GM18873 (cell line): ENCODE results near the gene MTMR2.

ENCODE experiments used
- ATAC-seq: cut with Tn5 transposase; IDR thresholded peaks from one replicate; pipeline ENCODE4 v1.9.1; 2021; ENCODE audit warnings: mild to moderate bottlenecking, moderate library complexity, moderate number of reproducible peaks; ENCODE audit not compliant: unreplicated experiment, low FRiP score

MTMR2 gene

DNA sequence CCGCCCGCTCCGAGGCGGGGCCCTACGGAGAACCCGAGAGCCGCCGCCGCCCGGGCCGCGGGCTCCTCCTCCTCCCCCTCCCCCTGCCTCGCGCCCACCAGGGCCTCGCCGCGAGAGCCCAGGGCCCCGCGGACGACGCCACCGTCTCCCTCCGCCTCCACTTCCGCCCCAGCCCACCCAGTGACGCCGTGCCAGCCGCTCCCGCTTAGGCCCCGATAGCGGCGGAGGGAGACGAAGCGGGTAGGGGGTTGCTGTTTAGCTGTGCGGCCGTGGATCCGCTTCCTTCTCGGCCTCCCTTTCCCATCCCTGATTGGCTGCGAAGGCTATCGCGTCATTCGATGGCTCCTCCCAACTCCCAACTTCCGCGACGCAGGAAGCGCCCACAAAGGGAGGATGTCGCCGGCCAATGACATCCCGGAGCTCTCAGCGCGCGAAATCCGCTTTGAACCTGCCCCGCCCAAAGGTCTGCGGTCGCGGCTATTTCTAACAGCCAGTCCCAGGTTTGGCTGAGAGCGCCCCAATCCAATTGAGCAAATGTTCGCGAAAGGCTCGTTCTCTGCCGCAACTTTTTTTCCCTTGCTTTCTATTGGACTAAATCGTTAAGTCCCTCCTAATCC, 134.3 kb downstream of the MTMR2 start, which contains the start of gene FAM76B:
FAM76B (minus strand) TSS at position 277 of the 617 bp plus-strand sequence. CDS start 304 bp downstream, outside the sequence.
- ATAC-seq: peak; percentile 71

DNA sequence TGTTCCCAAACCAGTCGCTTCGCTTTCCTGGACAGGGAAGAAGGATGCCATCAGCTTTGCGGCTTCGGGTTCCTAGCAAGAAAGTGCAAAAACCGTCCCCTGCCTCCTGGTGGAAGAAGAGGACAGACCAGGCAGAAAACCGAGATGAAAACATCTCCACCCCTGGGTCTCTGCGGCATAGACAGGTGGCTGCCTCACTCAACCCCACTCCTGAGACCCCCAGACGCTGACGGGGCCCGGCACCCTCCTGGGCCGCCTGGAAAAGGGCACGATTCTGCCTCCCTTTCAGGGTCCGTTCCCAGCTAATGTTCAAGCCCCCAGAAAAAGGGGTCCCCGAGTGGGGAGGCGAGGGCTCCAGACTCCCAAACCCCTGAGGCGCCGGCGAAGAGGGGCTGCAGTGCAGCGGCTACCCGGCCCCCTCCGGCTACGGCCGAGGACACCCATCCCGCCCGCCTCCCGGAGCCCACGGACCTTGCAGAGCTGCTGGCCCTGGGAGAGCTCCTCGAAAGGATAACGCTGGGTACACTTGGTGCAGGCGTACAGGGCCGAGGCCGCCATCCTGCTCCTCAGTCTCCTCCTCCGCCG, 134.9 kb downstream of the MTMR2 start:
- ATAC-seq: no peak
